Measurements from ENCODE around the gene RFNG.

Gene RFNG

DNA sequence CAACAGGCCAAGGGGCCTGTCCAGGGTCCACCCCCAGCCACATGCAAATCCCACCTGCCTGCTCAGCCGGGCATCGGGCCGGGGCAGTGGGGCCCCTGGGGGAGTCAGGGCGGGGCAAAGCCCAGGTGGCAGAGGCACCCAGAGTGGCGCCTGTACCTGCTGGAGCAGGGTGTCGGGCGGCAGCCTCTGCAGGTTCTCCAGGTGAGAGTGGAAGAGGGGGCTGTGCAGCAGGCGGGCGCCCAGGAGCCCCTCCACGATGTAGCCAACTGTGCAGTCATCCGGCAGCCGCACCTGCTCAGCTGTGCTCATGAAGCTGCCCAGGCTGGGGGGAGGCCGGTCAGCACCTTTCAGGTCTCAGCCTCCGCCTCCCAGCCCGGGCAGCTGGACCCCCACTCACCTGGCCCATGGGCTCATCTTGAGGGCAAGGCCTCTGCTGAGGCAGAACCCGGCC lies 2.1 kb downstream of the RFNG start:
- Histone ChIP-seq H3K9ac (ENCODE audit: low read length) (no peak overlapping the region), H4K20me1 (ENCODE audit: low read depth, low read length) (no peaks in the 10 kb centered on the region), H3K36me3 (ENCODE audit: low read length) (no peaks in the 10 kb centered on the region), H3K4me3 (ENCODE audit: insufficient read depth, low read length, poor library complexity, severe bottlenecking) (no peak overlapping the region), H3K9me3 (ENCODE audit: insufficient read depth, low read length) (no peaks in the 10 kb centered on the region), H3K9me2 (replicated peaks; ENCODE audit: insufficient read depth, low read length) (no peaks in the 10 kb centered on the region), H3F3A (ENCODE audit: insufficient read depth) (no peaks in the 10 kb centered on the region), H3K79me2 (ENCODE audit: insufficient read depth, low read length) (peaks cover 10% of the 10 kb centered on the region), H3K27me3 (ENCODE audit: low read length) (no peaks in the 10 kb centered on the region), H2AFZ (ENCODE audit: low read depth, low read length, severe bottlenecking) (no peak overlapping the region), H3K27ac (ENCODE audit: low read depth, low read length) (no peak overlapping the region), H3K4me2 (ENCODE audit: low read depth, low read length, poor library complexity, severe bottlenecking) (no peak overlapping the region)
- TF ChIP-seq EZH2phosphoT487 (conservative IDR thresholded peaks at IDR 0.05; ENCODE audit: low read length) = no peak
- TF ChIP-seq, protein P1, sequence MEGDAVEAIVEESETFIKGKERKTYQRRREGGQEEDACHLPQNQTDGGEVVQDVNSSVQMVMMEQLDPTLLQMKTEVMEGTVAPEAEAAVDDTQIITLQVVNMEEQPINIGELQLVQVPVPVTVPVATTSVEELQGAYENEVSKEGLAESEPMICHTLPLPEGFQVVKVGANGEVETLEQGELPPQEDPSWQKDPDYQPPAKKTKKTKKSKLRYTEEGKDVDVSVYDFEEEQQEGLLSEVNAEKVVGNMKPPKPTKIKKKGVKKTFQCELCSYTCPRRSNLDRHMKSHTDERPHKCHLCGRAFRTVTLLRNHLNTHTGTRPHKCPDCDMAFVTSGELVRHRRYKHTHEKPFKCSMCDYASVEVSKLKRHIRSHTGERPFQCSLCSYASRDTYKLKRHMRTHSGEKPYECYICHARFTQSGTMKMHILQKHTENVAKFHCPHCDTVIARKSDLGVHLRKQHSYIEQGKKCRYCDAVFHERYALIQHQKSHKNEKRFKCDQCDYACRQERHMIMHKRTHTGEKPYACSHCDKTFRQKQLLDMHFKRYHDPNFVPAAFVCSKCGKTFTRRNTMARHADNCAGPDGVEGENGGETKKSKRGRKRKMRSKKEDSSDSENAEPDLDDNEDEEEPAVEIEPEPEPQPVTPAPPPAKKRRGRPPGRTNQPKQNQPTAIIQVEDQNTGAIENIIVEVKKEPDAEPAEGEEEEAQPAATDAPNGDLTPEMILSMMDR (IDR thresholded peaks at IDR 0.05; ENCODE audit: insufficient read depth, low read length, poor library complexity, severe bottlenecking) = no peak

DNA sequence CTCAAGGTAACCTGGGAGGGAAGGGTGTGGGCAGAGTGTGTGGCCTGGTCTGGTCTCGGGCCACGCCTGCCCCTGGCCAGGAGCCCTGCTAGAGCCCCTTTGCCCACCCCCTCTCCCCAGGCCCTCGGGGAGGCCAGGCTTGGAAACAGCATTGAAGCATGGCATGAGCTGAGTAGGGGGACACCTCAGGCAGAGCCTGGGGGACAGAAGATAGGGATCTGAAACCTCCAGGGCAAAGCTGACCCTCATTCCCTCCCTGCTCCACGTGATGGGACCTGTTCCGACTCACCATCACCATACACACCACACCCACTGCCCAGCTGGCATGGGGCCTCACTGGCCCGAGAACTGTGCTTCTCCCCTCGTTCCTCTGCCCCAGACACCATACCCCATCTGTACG lies 2.5 kb downstream of the RFNG start:
- Histone ChIP-seq H3K27me3 (ENCODE audit: low read length) (no peaks in the 10 kb centered on the region), H3K4me3 (ENCODE audit: insufficient read depth, low read length, poor library complexity, severe bottlenecking) (no peak overlapping the region), H3K4me2 (ENCODE audit: low read depth, low read length, poor library complexity, severe bottlenecking) (no peak overlapping the region), H4K20me1 (ENCODE audit: low read depth, low read length) (no peaks in the 10 kb centered on the region), H3K9ac (ENCODE audit: low read length) (no peak overlapping the region), H3K36me3 (ENCODE audit: low read length) (no peaks in the 10 kb centered on the region), H2AFZ (ENCODE audit: low read depth, low read length, severe bottlenecking) (no peak overlapping the region), H3K9me3 (ENCODE audit: insufficient read depth, low read length) (no peaks in the 10 kb centered on the region), H3K9me2 (replicated peaks; ENCODE audit: insufficient read depth, low read length) (no peaks in the 10 kb centered on the region), H3K79me2 (ENCODE audit: insufficient read depth, low read length) (peaks cover 10% of the 10 kb centered on the region), H3F3A (ENCODE audit: insufficient read depth) (no peaks in the 10 kb centered on the region), H3K27ac (ENCODE audit: low read depth, low read length) (no peak overlapping the region)
- TF ChIP-seq EZH2phosphoT487 (conservative IDR thresholded peaks at IDR 0.05; ENCODE audit: low read length) = no peak
- TF ChIP-seq, protein P1 (IDR thresholded peaks at IDR 0.05; ENCODE audit: insufficient read depth, low read length, poor library complexity, severe bottlenecking) = no peak

DNA sequence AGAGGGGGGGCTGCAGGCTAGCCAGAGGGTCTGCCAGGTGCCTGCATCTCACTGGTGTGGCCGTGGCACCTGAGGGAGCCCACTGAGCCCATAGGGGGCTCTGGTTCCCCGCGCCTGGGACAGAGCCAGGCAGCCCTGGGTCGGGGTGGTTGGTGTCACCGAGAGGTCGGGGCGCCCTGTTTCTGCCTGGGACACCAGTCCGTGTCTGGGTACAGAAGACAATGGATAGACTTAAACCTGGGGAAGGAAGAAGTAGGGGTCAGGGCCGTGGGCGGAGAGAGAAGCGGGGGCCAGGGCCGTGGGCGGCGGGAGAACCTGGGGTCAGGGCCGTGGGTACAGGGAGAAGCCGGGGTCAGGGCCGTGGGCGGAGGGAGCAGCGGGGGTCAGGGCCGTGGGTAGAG lies 3.0 kb downstream of the RFNG start:
- Histone ChIP-seq H3K27ac (ENCODE audit: low read depth, low read length) (no peak overlapping the region), H3K9ac (ENCODE audit: low read length) (no peak overlapping the region), H3K4me2 (ENCODE audit: low read depth, low read length, poor library complexity, severe bottlenecking) (no peak overlapping the region), H3K27me3 (ENCODE audit: low read length) (no peaks in the 10 kb centered on the region), H2AFZ (ENCODE audit: low read depth, low read length, severe bottlenecking) (no peak overlapping the region), H4K20me1 (ENCODE audit: low read depth, low read length) (no peaks in the 10 kb centered on the region), H3K9me3 (ENCODE audit: insufficient read depth, low read length) (no peaks in the 10 kb centered on the region), H3K9me2 (replicated peaks; ENCODE audit: insufficient read depth, low read length) (no peaks in the 10 kb centered on the region), H3K36me3 (ENCODE audit: low read length) (no peaks in the 10 kb centered on the region), H3K4me3 (ENCODE audit: insufficient read depth, low read length, poor library complexity, severe bottlenecking) (no peak overlapping the region), H3F3A (ENCODE audit: insufficient read depth) (no peaks in the 10 kb centered on the region), H3K79me2 (ENCODE audit: insufficient read depth, low read length) (peaks cover 10% of the 10 kb centered on the region)
- TF ChIP-seq, protein P1 (IDR thresholded peaks at IDR 0.05; ENCODE audit: insufficient read depth, low read length, poor library complexity, severe bottlenecking) = no peak
- no peak for TF ChIP-seq EZH2phosphoT487 (conservative IDR thresholded peaks at IDR 0.05; ENCODE audit: low read length)

All from SU-DHL-6 (cell line).